ENCODE measurements around the gene ASB9. TPM values are rescaled to one million over a fixed set of nuclear protein-coding genes. Genes with fewer than 3 reads are reported as not detected.
"Not testable (repeated sequence)": the region's sequence is repeated elsewhere in the genome, so short reads cannot be mapped to it uniquely, and the experiment has no call there.

ASB9 gene
- total and polyA plus RNA-seq, 7 donors: 1.1 to 3.7 (median 3.0) TPM

DNA sequence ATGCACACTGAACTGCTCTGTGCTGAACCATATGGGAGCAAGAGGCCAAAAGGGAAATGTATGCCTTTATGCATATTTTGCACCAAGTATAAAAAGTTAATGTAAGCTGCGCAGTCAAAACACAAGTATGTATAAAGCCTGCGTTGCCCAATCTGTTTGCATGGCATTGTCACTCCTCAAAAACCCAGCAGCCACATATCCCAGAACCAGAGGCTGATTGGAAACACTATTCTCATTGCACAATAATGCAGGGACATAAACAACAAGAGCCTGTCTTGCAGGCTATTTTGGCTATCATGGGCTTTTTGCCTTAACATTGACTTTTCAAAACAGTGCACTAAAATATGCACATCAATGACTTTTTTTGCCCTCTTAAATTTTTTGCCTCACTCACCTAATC, 5.1 kb upstream of the ASB9 start:
- intact Hi-C loops (cut with DNase I): no loop called here
- no peak for DNase-seq
- Histone ChIP-seq H3K4me3 (no peak overlapping the region), H3K36me3 (no peaks in the 10 kb centered on the region), H3K27ac (no peak overlapping the region), H3K9me3 (no peaks in the 10 kb centered on the region), H3K27me3 (no peaks in the 10 kb centered on the region), H3K4me1 (no peaks in the 10 kb centered on the region)
- TF ChIP-seq EP300 (IDR thresholded peaks at IDR 0.05) (no peak), POLR2A (IDR thresholded peaks at IDR 0.05) (no peak), POLR2AphosphoS5 (IDR thresholded peaks at IDR 0.05) (no peak)
- TF ChIP-seq, protein P1, sequence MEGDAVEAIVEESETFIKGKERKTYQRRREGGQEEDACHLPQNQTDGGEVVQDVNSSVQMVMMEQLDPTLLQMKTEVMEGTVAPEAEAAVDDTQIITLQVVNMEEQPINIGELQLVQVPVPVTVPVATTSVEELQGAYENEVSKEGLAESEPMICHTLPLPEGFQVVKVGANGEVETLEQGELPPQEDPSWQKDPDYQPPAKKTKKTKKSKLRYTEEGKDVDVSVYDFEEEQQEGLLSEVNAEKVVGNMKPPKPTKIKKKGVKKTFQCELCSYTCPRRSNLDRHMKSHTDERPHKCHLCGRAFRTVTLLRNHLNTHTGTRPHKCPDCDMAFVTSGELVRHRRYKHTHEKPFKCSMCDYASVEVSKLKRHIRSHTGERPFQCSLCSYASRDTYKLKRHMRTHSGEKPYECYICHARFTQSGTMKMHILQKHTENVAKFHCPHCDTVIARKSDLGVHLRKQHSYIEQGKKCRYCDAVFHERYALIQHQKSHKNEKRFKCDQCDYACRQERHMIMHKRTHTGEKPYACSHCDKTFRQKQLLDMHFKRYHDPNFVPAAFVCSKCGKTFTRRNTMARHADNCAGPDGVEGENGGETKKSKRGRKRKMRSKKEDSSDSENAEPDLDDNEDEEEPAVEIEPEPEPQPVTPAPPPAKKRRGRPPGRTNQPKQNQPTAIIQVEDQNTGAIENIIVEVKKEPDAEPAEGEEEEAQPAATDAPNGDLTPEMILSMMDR (IDR thresholded peaks at IDR 0.05): no peak
- WGBS, 2 donors: 93 to 94% methylated on average over 2 of the region's 2 CpGs

DNA sequence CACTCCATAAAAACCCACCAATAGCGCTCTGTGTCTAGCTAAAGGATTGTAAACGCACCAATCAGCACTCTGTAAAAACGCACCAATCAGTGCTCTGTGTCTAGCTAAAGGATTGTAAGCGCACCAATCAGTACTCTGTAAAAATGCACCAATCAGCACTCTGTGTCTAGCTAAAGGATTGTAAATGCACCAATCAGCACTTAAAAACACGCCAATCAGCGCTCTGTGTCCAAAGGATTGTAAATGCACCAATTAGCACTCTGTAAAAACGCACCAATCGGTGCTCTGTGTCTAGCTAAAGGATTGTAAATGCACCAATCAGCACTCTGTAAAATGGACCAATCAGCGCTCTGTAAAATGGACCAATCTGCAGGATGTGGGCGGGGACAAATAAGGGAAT, 3.4 kb upstream of the ASB9 start:
- H3K4me3 ChIP-seq; H3K27me3 ChIP-seq; H3K9me3 ChIP-seq; DNase-seq; H3K27ac ChIP-seq; intact Hi-C loops (cut with DNase I); H3K4me1 ChIP-seq; H3K36me3 ChIP-seq: not testable (repeated sequence)
- 97 to 98% methylated on average over 10 of the region's 10 CpGs for WGBS, 2 donors

DNA sequence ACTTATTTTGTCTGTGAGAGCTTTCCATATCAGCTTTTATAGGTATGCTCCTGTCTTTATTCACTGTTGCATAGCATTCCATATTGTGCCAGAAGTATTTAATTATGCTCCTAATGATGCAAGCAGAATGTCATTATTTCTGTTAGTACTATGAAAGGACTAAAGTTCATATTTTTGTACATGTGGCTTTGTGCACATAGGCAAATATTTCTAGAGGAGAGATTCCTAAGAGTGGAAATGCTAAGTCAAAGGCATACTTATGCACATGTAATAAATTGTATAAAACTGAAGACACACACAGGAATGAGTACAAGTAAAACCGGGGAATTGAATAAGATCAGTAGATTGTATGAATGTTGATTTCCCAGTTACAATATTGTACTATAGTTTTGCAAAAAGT, 1.9 kb upstream of the ASB9 start:
- Histone ChIP-seq H3K4me3 (no peak overlapping the region), H3K36me3 (no peaks in the 10 kb centered on the region), H3K27me3 (no peaks in the 10 kb centered on the region), H3K27ac (no peak overlapping the region), H3K9me3 (no peaks in the 10 kb centered on the region), H3K4me1 (no peaks in the 10 kb centered on the region)
- DNase-seq: no peak
- WGBS, 2 donors: 81 to 97% methylated on average over 1 of the region's 1 CpG
- intact Hi-C loops (cut with DNase I): no loop called here
- TF ChIP-seq POLR2A (IDR thresholded peaks at IDR 0.05) (no peak), POLR2AphosphoS5 (IDR thresholded peaks at IDR 0.05) (no peak), EP300 (IDR thresholded peaks at IDR 0.05) (no peak)
- TF ChIP-seq, protein P1 (IDR thresholded peaks at IDR 0.05): no peak

DNA sequence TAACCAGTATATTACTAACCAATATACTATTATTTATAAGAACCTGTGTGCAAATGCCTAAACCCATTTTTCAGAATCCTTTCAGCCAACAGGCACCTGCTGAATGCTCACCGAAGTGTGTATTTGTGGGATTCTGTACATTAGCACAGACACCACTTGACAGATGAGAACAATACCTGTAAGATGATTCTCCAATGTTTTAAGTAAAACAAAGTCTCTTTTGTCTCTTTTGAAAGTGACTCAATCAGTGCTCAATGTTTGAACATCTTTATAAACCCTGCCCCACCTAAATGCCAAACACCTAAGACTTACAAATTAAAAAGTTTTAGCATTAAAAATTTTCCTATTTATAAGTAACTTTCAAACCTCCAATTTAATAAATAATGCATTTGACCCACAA, 763 bp downstream of the ASB9 start:
- WGBS, 2 donors: 24 to 60% methylated on average over 1 of the region's 1 CpG
- TF ChIP-seq POLR2AphosphoS5 (IDR thresholded peaks at IDR 0.05): no peak
- TF ChIP-seq EP300 (IDR thresholded peaks at IDR 0.05): no peak
- TF ChIP-seq POLR2A (IDR thresholded peaks at IDR 0.05): no peak
- TF ChIP-seq, protein P1 (IDR thresholded peaks at IDR 0.05): no peak
- no peak for DNase-seq
- H3K9me3 ChIP-seq: no peaks in the 10 kb centered on the region
- no peaks in the 10 kb centered on the region for H3K4me1 ChIP-seq
- no peaks in the 10 kb centered on the region for H3K36me3 ChIP-seq
- H3K27ac ChIP-seq: no peak overlapping the region
- H3K27me3 ChIP-seq: no peaks in the 10 kb centered on the region
- intact Hi-C loops (cut with DNase I): no loop called here
- H3K4me3 ChIP-seq: no peak overlapping the region

DNA sequence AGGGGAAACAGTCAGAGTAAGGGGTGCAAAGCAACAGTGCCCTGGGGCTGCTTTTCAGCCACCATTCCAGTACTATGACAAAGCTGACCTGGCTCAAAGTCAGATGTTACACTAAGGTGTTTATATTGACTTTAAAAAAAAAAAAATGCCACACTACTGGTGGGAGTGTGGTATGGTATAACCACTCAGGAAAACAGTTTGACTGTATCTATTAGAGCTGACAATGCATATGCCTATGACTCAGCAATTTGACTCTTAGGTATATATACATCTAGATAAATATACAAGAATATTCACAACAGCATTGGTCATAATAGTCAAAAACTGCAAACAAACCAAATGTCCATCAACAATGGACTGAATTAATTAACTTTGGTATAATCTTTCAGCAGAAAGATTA, 15.0 kb downstream of the ASB9 start:
- Histone ChIP-seq H3K4me1 (no peaks in the 10 kb centered on the region), H3K36me3 (no peaks in the 10 kb centered on the region), H3K9me3 (no peaks in the 10 kb centered on the region), H3K4me3 (no peak overlapping the region), H3K27me3 (no peaks in the 10 kb centered on the region), H3K27ac (no peak overlapping the region)
- no peak for DNase-seq
- intact Hi-C loops (cut with DNase I): no loop called here
- TF ChIP-seq, protein P1 (IDR thresholded peaks at IDR 0.05): no peak
- TF ChIP-seq EP300 (IDR thresholded peaks at IDR 0.05): no peak
- no peak for TF ChIP-seq POLR2A (IDR thresholded peaks at IDR 0.05)
- no peak for TF ChIP-seq POLR2AphosphoS5 (IDR thresholded peaks at IDR 0.05)
